HEK293T (cell line): ENCODE results near the gene VANGL1.

ENCODE experiments used
- ARNT ChIP-seq: fragments of 450-650 bp; IDR thresholded peaks from 2 replicates; pipeline ENCODE4 v1.6.1; 2017; ENCODE audit warnings: mild to moderate bottlenecking
- BHLHE40 ChIP-seq: fragments of 450-650 bp; IDR thresholded peaks from 2 replicates; pipeline ENCODE4 v1.6.1; 2016; ENCODE audit warnings: mild to moderate bottlenecking, moderate library complexity, borderline replicate concordance
- NFRKB ChIP-seq: fragments of 450-650 bp; IDR thresholded peaks from 2 replicates; pipeline ENCODE4 v1.6.1; 2016; ENCODE audit warnings: mild to moderate bottlenecking, moderate library complexity

DNA sequence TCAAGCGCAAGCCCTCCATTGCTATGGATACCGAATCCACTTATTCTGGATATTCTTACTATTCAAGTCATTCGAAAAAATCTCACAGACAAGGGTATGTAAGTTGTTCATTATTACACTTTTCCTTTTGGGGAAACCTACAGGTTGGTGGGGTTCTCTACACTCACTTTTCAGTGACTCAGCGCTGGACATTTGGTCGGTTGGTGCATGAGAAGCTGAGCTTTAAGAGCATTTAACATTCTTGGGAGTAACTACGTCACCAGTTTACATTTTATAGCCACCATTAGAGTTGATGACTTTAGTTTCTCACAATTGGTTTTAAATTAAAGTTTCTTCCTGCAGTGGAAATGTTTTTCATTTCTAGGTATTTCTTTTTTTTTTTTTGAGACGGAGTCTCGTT, 9.6 kb downstream of the VANGL1 start:
- no peak for TF ChIP-seq NFRKB
- TF ChIP-seq BHLHE40: no peak
- TF ChIP-seq ARNT: no peak
